Glutamatergic neuron (in vitro differentiated cells): ENCODE data around the gene FAM107B. TPM values are rescaled to one million over a fixed set of nuclear protein-coding genes. Genes with fewer than 3 reads are reported as not detected.

Experiments used
- DNase-seq: peaks from one replicate; pipeline ENCODE4 v3.0.0; 2022
- H3K27ac Mint-ChIP-seq: one replicate; pipeline ENCODE4 v1.8.0; 2020; ENCODE audit warnings: mild to moderate bottlenecking, mixed read lengths, inconsistent platforms; ENCODE audit not compliant: unreplicated experiment
- H3K27me3 Mint-ChIP-seq: one replicate; pipeline ENCODE4 v1.8.0; 2020; ENCODE audit warnings: mild to moderate bottlenecking, moderate library complexity, mixed read lengths, inconsistent platforms; ENCODE audit not compliant: unreplicated experiment
- H3K36me3 Mint-ChIP-seq: one replicate; pipeline ENCODE4 v1.8.0; 2020; ENCODE audit warnings: mild to moderate bottlenecking, mixed read lengths, inconsistent platforms; ENCODE audit not compliant: unreplicated experiment
- H3K4me1 Mint-ChIP-seq: one replicate; pipeline ENCODE4 v1.8.0; 2020; ENCODE audit warnings: mild to moderate bottlenecking, low read depth, mixed read lengths, inconsistent platforms; ENCODE audit not compliant: unreplicated experiment
- H3K4me3 Mint-ChIP-seq: one replicate; pipeline ENCODE4 v1.8.0; 2020; ENCODE audit warnings: mild to moderate bottlenecking, mixed read lengths, inconsistent platforms; ENCODE audit not compliant: unreplicated experiment
- H3K9me3 Mint-ChIP-seq: one replicate; pipeline ENCODE4 v1.8.0; 2020; ENCODE audit warnings: mild to moderate bottlenecking, moderate library complexity, mixed read lengths, inconsistent platforms; ENCODE audit not compliant: unreplicated experiment
- CTCF ChIP-seq: fragments of 200-600 bp; sonication (generic); IDR thresholded peaks from one replicate; pipeline ENCODE4 v1.5.0; 2021; ENCODE audit not compliant: partially characterized antibody, unreplicated experiment
- total RNA-seq: library from RNA; stranded (reverse); fragmentation: NEBNext Ultra II Directional; extraction: Animal tissue kit (Norgen Biotek cat#: 25700); gene quantifications from one replicate; pipeline ENCODE4 v1.2.1, GENCODE V29; 2021; ENCODE audit not compliant: unreplicated experiment

Gene FAM107B
- total RNA-seq, 1 donor from 2014 or later: 88.6 TPM

GRCh38 chr10:14703631-14704001 lies 71.1 kb downstream of the FAM107B start:
- H3K27me3 Mint-ChIP-seq: no peaks in the 10 kb centered on the region
- no peak overlapping the region for H3K4me3 Mint-ChIP-seq
- TF ChIP-seq CTCF: no peak
- H3K4me1 Mint-ChIP-seq: peaks cover 7% of the 10 kb centered on the region
- H3K9me3 Mint-ChIP-seq: no peaks in the 10 kb centered on the region
- H3K36me3 Mint-ChIP-seq: no peaks in the 10 kb centered on the region
- DNase-seq: no peak
- no peak overlapping the region for H3K27ac Mint-ChIP-seq

- no peak overlapping the region for H3K4me3 Mint-ChIP-seq
- H3K36me3 Mint-ChIP-seq: no peaks in the 10 kb centered on the region
- H3K9me3 Mint-ChIP-seq: no peaks in the 10 kb centered on the region
- no peak overlapping the region for H3K27ac Mint-ChIP-seq
- no peak for DNase-seq
- peaks cover 3% of the 10 kb centered on the region for H3K4me1 Mint-ChIP-seq
- peaks cover 2% of the 10 kb centered on the region for H3K27me3 Mint-ChIP-seq
- TF ChIP-seq CTCF: no peak
Measured at GRCh38 chr10:14701466-14701865, 73.2 kb downstream of the FAM107B start.

GRCh38 chr10:14700546-14700945 lies 74.2 kb downstream of the FAM107B start:
- Mint-ChIP-seq H3K4me1 (peaks cover 3% of the 10 kb centered on the region), H3K4me3 (no peak overlapping the region), H3K27ac (no peak overlapping the region), H3K36me3 (no peaks in the 10 kb centered on the region), H3K9me3 (no peaks in the 10 kb centered on the region), H3K27me3 (peaks cover 2% of the 10 kb centered on the region)
- no peak for TF ChIP-seq CTCF
- DNase-seq: no peak

- no peak overlapping the region for H3K27ac Mint-ChIP-seq
- no peaks in the 10 kb centered on the region for H3K9me3 Mint-ChIP-seq
- H3K4me1 Mint-ChIP-seq: peaks cover 3% of the 10 kb centered on the region
- no peak for DNase-seq
- H3K27me3 Mint-ChIP-seq: peaks cover 2% of the 10 kb centered on the region
- TF ChIP-seq CTCF: no peak
- H3K36me3 Mint-ChIP-seq: no peaks in the 10 kb centered on the region
- no peak overlapping the region for H3K4me3 Mint-ChIP-seq
Measured at GRCh38 chr10:14699482-14699881, 75.2 kb downstream of the FAM107B start.

GRCh38 chr10:14698829-14699170 lies 75.9 kb downstream of the FAM107B start:
- Mint-ChIP-seq H3K36me3 (no peaks in the 10 kb centered on the region), H3K4me1 (peaks cover 3% of the 10 kb centered on the region), H3K9me3 (no peaks in the 10 kb centered on the region), H3K27ac (no peak overlapping the region), H3K27me3 (peaks cover 2% of the 10 kb centered on the region), H3K4me3 (no peak overlapping the region)
- TF ChIP-seq CTCF: no peak
- DNase-seq: no peak
